Measurements from ENCODE around the gene C7orf57.

C7orf57 gene

DNA sequence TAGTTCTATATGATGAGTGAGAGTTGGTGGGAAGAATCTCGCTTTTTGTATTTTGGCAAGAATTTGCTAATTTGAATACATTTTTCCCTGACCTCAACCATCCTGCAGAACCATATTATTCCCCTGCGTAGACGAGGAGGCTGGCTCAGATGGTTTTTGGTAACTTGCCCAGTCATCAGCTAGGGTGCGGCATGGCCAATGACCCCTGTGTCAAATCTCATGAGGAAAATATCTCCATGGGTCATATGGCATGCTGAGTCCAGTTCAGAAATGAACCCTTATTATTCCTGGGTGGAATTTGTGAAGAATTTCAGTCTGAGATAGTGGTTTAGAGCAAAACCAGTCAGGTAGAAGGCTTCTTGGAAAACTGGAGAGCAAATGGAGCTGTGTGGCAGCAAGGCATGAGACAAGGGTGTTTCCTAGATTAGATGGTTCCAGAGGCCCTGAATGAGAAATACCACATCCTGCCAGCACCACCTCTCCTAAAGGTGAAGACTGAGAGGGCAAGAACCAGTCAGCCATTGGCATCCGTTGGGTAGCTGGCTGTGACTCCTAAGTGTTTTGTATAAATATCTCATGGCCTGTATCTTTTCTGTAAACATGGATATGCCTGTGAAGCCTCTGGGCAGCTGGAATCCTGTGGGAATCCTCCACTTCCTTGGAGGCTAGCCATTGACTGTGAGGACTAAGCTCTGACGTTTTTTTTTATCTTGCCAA, 47.9 kb downstream of the C7orf57 start:
- DNase-seq (ENCODE audit: low read depth): peak; percentile 65
- no peak overlapping the region for H3K4me3 ChIP-seq (ENCODE audit: low read length)
- TF ChIP-seq, protein P1, sequence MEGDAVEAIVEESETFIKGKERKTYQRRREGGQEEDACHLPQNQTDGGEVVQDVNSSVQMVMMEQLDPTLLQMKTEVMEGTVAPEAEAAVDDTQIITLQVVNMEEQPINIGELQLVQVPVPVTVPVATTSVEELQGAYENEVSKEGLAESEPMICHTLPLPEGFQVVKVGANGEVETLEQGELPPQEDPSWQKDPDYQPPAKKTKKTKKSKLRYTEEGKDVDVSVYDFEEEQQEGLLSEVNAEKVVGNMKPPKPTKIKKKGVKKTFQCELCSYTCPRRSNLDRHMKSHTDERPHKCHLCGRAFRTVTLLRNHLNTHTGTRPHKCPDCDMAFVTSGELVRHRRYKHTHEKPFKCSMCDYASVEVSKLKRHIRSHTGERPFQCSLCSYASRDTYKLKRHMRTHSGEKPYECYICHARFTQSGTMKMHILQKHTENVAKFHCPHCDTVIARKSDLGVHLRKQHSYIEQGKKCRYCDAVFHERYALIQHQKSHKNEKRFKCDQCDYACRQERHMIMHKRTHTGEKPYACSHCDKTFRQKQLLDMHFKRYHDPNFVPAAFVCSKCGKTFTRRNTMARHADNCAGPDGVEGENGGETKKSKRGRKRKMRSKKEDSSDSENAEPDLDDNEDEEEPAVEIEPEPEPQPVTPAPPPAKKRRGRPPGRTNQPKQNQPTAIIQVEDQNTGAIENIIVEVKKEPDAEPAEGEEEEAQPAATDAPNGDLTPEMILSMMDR (conservative IDR thresholded peaks at IDR 0.05; ENCODE audit: low read length): no peak

DNA sequence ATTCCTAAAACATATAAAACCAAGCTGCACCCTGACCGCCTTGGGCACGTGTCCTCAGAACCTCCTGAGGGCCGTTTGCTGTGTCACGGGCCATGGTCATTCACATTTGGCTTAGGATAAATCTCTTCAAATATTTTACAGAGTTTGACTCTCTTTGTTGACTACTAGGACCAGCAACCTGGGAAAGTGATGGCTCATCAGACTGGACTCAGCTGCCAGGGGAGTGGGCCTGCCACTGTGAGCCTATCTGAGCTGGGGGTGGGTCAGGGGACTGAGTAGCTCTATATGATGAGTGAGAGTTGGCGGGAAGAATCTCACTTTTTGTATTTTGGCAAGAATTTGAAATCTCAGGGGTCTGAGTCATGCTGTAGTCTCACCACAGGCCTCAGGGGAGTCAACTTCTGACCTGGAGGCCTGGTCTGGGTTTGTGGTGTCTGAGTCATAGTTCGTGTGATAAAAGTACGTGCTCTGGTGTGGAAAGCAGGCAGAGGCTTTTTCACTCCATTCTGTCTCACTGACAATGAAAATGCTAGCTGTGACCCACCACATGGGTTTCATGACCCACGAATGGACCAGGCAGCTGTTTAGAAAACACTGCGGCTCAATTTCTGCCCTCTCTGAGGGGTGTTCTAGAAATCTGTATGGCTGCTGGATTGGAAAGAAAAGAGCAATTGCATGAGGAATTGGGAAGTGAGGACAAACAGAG, 49.5 kb downstream of the C7orf57 start:
- DNase-seq (ENCODE audit: low read depth): peak; percentile 99
- H3K4me3 ChIP-seq (ENCODE audit: low read length): no peak overlapping the region
- TF ChIP-seq, protein P1 (conservative IDR thresholded peaks at IDR 0.05; ENCODE audit: low read length): no peak

DNA sequence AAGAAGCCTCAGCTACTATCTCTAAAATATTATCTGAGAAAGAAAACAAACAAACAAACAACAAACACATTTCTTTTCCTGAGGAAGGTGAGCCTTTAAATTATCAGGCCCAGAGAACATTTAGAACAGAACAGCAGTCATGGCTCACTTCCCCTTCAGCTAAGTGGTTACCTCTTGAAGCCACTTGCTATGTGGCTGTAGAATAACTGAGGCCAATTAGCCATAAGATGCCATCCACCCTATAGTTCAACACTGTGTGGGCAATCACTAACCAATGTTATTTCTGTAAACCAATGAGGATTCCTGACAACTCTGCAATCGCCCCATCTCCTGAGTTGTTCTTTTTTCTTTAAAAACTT, 50.1 kb downstream of the C7orf57 start:
- no peak for DNase-seq (ENCODE audit: low read depth)
- TF ChIP-seq, protein P1 (conservative IDR thresholded peaks at IDR 0.05; ENCODE audit: low read length): no peak

DNA sequence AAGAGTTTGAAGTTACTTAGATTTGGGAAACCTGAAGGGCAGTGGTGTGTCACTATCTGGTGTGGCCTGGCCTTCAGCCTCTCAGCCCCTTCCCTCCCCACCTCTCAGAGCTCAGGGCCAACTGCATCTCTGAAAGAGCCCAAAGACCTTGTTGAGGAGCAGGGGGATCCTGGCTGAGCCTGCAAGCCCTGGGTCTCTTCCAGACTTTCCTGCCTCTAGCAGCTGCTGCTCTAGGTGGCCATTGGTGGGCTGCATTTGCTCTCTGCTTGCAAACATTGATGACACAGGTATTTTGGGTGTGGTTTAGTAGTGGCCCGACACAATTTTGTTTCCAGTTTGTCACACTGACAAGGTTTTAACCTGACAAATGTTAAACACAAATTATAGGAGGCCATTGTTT, 50.6 kb downstream of the C7orf57 start:
- H3K4me3 ChIP-seq (ENCODE audit: low read length): no peak overlapping the region
- TF ChIP-seq, protein P1 (conservative IDR thresholded peaks at IDR 0.05; ENCODE audit: low read length): no peak
- no peak for DNase-seq (ENCODE audit: low read depth)

More for the DNA sequence above, 50.1 kb downstream of the C7orf57 start:
- no peak overlapping the region for H3K4me3 ChIP-seq (ENCODE audit: low read length)

DNA sequence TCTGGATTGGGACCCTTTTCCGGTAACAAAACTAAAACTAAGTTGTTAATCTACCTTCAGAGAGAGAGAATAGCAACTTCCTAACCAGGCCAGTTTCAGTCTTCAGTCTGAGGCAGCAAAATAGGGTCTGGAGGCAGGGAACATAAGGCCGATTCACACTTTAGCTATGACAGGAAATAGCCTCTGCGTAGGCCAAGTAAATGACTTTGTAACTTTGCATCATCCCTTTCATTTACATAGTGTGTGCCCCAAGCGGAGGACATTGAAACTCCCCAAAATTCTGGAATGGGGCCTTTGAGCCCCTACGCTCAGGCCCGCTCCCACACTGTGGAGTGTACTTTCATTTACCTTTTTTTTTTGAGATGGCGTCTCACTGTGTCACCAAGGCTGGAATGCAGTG, 52.0 kb downstream of the C7orf57 start:
- TF ChIP-seq, protein P1 (conservative IDR thresholded peaks at IDR 0.05; ENCODE audit: low read length): peak; percentile 23; the same call in 1 of the 2 replicates
- peak; percentile 86 for DNase-seq (ENCODE audit: low read depth)
- H3K4me3 ChIP-seq (ENCODE audit: low read length): no peak overlapping the region

DNA sequence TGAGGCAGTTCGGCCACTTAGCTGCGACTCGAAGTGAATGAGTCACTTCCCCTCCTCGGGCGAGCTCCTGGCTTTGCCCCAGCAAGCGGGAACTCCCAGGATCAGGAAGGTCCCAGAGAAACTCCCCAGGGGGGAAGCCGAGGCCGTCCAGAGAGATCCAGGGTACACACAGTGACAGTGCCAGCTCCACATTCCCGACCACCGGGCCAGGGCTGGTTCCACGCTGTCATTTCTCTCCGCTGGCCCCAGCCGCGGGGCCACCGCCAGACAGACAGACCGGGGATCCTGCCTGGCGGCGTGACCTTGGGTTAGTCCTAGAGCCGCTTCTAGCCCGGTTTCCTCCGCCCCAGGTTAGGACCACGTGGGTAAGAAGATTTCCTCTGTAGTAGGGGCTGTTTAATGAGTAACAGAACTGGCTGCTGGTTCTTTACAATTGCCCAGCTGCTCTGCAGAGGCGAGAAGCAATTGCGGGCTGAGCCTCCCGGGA, 53.3 kb downstream of the C7orf57 start:
- peak; percentile 97 for DNase-seq (ENCODE audit: low read depth)
- TF ChIP-seq, protein P1 (conservative IDR thresholded peaks at IDR 0.05; ENCODE audit: low read length): no peak
- peak overlapping the region; percentile 80 for H3K4me3 ChIP-seq (ENCODE audit: low read length)

All from AG10803 (cell line).